Neuronal stem cell (in vitro differentiated cells): ENCODE data around the gene CREB3L2.

Experiments used
- DNase-seq: peaks from one replicate; pipeline ENCODE4 v3.0.0-alpha.2; 2013; ENCODE audit warnings: low spot score
- H2AFZ ChIP-seq: one replicate; pipeline ENCODE4 v1.6.1; 2013; ENCODE audit warnings: mild to moderate bottlenecking, low read length, inconsistent platforms
- H2AK5ac ChIP-seq: 2 replicates; pipeline ENCODE4 v1.6.1; 2013; ENCODE audit warnings: low read depth, mild to moderate bottlenecking, inconsistent platforms, low read length, moderate library complexity, mixed read lengths
- H2BK120ac ChIP-seq: 2 replicates; pipeline ENCODE4 v1.6.1; 2013; ENCODE audit warnings: low read depth, mild to moderate bottlenecking, inconsistent platforms, low read length, moderate library complexity, mixed read lengths
- H2BK12ac ChIP-seq: one replicate; pipeline ENCODE4 v1.6.1; 2013; ENCODE audit warnings: low read length, inconsistent platforms
- H2BK15ac ChIP-seq: 2 replicates; pipeline ENCODE4 v1.6.1; 2013; ENCODE audit warnings: mild to moderate bottlenecking, low read length, inconsistent platforms, mixed read lengths
- H2BK5ac ChIP-seq: one replicate; pipeline ENCODE4 v1.6.1; 2013; ENCODE audit warnings: inconsistent platforms, mild to moderate bottlenecking, low read length, moderate library complexity
- H3K14ac ChIP-seq: one replicate; pipeline ENCODE4 v1.6.1; 2013; ENCODE audit warnings: low read length, inconsistent platforms
- H3K18ac ChIP-seq: 2 replicates; pipeline ENCODE4 v1.6.1; 2013; ENCODE audit warnings: low read length, inconsistent platforms
- H3K23ac ChIP-seq: 2 replicates; pipeline ENCODE4 v1.6.1; 2013; ENCODE audit warnings: low read depth, mild to moderate bottlenecking, mixed read lengths, low read length, inconsistent platforms; ENCODE audit not compliant: poor library complexity
- H3K27ac ChIP-seq: replicated peaks from 3 replicates; pipeline ENCODE4 v1.5.1; 2013; ENCODE audit warnings: low read length, inconsistent platforms
- H3K27me3 ChIP-seq, 3 experiments: 2 replicates each; pipeline ENCODE4 v1.6.1; 2013; ENCODE audit warnings: low read length in 3 of 3, mild to moderate bottlenecking in 2 of 3, inconsistent platforms in 1 of 3, low read depth in 1 of 3, mixed read lengths in 1 of 3, moderate library complexity in 1 of 3; ENCODE audit not compliant: control insufficient read depth in 3 of 3, insufficient read depth in 3 of 3
- H3K36me3 ChIP-seq, 2 donors: replicated peaks in 1 of 2; 2 replicates each; pipeline ENCODE4 v1.6.1; 2013; ENCODE audit warnings: low read length in 2 of 2; ENCODE audit not compliant: control insufficient read depth in 2 of 2, insufficient read depth in 2 of 2
- H3K4ac ChIP-seq: 2 replicates; pipeline ENCODE4 v1.6.1; 2013; ENCODE audit warnings: inconsistent platforms, mild to moderate bottlenecking, low read length, moderate library complexity
- H3K4me1 ChIP-seq, 2 donors: 1 replicate in 1 of 2; 2 replicates in 1 of 2; pipeline ENCODE4 v1.6.1; 2013; ENCODE audit warnings: low read length in 2 of 2, low read depth in 1 of 2; ENCODE audit not compliant: control insufficient read depth in 2 of 2, insufficient read depth in 1 of 2
- H3K4me2 ChIP-seq: one replicate; pipeline ENCODE4 v1.6.1; 2013; ENCODE audit warnings: mild to moderate bottlenecking, low read length, inconsistent platforms; ENCODE audit not compliant: insufficient read depth, poor library complexity, severe bottlenecking
- H3K4me3 ChIP-seq, 2 donors: 2 replicates each; pipeline ENCODE4 v1.5.1; 2013; ENCODE audit warnings: low read length in 2 of 2, mild to moderate bottlenecking in 2 of 2, inconsistent platforms in 1 of 2, moderate library complexity in 1 of 2
- H3K79me1 ChIP-seq: one replicate; pipeline ENCODE4 v1.6.1; 2013; ENCODE audit warnings: low read depth, mild to moderate bottlenecking, inconsistent platforms, low read length, moderate library complexity
- H3K9ac ChIP-seq: one replicate; pipeline ENCODE4 v1.6.1; 2013; ENCODE audit warnings: mild to moderate bottlenecking, low read depth, low read length, inconsistent platforms; ENCODE audit not compliant: poor library complexity
- H3K9me3 ChIP-seq, 2 donors: replicated peaks in 1 of 2; 2 replicates each; pipeline versions ENCODE3 to v1.6.1; 2013; ENCODE audit warnings: low read length in 2 of 2, mild to moderate bottlenecking in 2 of 2, inconsistent platforms in 1 of 2, low read depth in 1 of 2, mixed read lengths in 1 of 2, moderate library complexity in 1 of 2; ENCODE audit not compliant: control insufficient read depth in 2 of 2, insufficient read depth in 1 of 2
- H4K8ac ChIP-seq: one replicate; pipeline ENCODE4 v1.6.1; 2013; ENCODE audit warnings: low read depth, mild to moderate bottlenecking, inconsistent platforms, low read length, moderate library complexity
- H4K91ac ChIP-seq: one replicate; pipeline ENCODE4 v1.6.1; 2013; ENCODE audit warnings: low read length, low read depth, mild to moderate bottlenecking, inconsistent platforms; ENCODE audit not compliant: poor library complexity
- WGBS, 2 donors: extraction: QIAGEN DNeasy Blood & Tissue Kit; methylation state at CpG; one replicate each; pipeline ENCODE4 v1.1.7; 2013; ENCODE audit warnings: missing lambda C conversion rate in 2 of 2, mixed read lengths in 1 of 2; ENCODE audit not compliant: insufficient read length in 2 of 2, insufficient replicate concordance in 1 of 2; ENCODE audit errors: extremely low coverage in 2 of 2; 5-methylcytosine and 5-hydroxymethylcytosine counted together

Gene CREB3L2

DNA sequence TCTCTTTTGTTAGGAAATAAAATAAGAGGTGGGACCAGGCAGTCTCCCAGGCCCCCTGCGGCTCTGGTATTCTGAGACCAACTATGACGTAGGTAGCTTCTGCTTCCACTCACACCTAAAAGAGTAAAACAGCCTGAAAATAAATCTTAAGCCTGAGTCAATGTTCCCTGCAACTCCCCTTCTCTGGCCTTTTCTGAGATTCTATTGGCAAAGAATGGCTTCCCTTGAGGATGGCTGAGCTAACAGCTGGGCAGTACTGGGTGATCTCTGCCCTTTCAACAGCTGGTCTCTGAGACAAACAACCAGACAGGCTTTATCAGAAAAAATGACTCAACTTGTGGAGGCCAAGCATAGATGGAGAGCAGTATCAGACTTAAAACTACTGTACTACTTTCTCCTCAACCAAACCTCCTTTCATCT is 58.7 kb downstream of the CREB3L2 start:
- Histone ChIP-seq H3K14ac (no peak overlapping the region), H3K23ac (no peak overlapping the region), H3K9me3 (no peaks in the 10 kb centered on the region), H3K79me1 (no peaks in the 10 kb centered on the region), H4K8ac (no peak overlapping the region), H2AK5ac (no peak overlapping the region), H3K9ac (no peak overlapping the region), H3K4ac (no peak overlapping the region), H3K27ac (no peak overlapping the region), H2AFZ (no peak overlapping the region), H2BK5ac (no peak overlapping the region), H3K4me3 (no peak overlapping the region), H2BK120ac (no peak overlapping the region), H3K36me3 (no peaks in the 10 kb centered on the region), H3K18ac (no peak overlapping the region), H4K91ac (no peak overlapping the region), H3K4me2 (no peak overlapping the region), H2BK15ac (no peak overlapping the region), H3K4me1 (peaks cover 0 to 3% of the 10 kb centered on the region in 2 donors), H3K27me3 (no peaks in the 10 kb centered on the region), H2BK12ac (no peak overlapping the region)
- DNase-seq, result no peak
- WGBS, 2 donors, result no CpG with 5 or more reads among the region's 2 CpGs

DNA sequence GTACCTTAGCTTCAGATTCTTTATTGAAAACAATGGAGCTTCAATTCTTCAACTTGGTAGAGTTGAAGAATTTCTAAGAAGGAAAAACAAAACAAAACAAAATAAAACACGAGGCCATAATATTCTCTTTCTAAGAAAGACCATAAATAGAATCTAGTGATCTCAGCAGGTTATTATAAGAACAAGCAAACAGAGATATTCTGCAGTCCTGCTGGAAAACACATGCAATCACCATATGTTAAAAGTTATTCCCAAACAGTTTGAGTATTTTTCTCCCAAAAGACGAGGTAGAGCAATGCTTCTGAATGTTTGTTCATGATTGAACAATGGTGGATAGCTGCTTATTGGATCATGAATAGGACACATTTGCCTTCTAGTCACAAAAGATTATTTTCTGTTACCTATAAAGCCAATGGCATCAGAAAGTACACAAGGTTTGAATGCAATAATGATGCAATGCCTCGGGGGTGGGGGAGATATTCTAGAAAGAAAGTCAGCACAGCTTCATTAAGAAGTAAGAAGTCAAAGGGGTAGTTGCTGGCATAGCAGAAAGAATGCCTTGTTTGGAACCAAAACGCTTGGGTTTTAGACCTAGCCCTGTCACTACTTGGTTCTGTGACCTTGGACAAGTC is 59.3 kb downstream of the CREB3L2 start:
- no CpG with 5 or more reads among the region's 4 CpGs for WGBS, 2 donors
- H3K27me3 ChIP-seq, result no peaks in the 10 kb centered on the region
- H3K18ac ChIP-seq, result no peak overlapping the region
- H2BK12ac ChIP-seq, result no peak overlapping the region
- no peak overlapping the region for H2AK5ac ChIP-seq
- no peaks in the 10 kb centered on the region for H3K9me3 ChIP-seq
- H4K8ac ChIP-seq, result no peak overlapping the region
- H3K4me1 ChIP-seq, result peaks cover 0 to 3% of the 10 kb centered on the region in 2 donors
- H3K79me1 ChIP-seq, result no peaks in the 10 kb centered on the region
- H2AFZ ChIP-seq, result no peak overlapping the region
- no peak overlapping the region for H3K14ac ChIP-seq
- no peak overlapping the region for H3K27ac ChIP-seq
- no peak overlapping the region for H3K23ac ChIP-seq
- H2BK120ac ChIP-seq, result no peak overlapping the region
- no peak overlapping the region for H3K4ac ChIP-seq
- H3K36me3 ChIP-seq, result no peaks in the 10 kb centered on the region
- no peak overlapping the region for H3K4me3 ChIP-seq
- H3K9ac ChIP-seq, result no peak overlapping the region
- H2BK5ac ChIP-seq, result no peak overlapping the region
- no peak overlapping the region for H2BK15ac ChIP-seq
- DNase-seq, result no peak
- H3K4me2 ChIP-seq, result no peak overlapping the region
- H4K91ac ChIP-seq, result no peak overlapping the region

DNA sequence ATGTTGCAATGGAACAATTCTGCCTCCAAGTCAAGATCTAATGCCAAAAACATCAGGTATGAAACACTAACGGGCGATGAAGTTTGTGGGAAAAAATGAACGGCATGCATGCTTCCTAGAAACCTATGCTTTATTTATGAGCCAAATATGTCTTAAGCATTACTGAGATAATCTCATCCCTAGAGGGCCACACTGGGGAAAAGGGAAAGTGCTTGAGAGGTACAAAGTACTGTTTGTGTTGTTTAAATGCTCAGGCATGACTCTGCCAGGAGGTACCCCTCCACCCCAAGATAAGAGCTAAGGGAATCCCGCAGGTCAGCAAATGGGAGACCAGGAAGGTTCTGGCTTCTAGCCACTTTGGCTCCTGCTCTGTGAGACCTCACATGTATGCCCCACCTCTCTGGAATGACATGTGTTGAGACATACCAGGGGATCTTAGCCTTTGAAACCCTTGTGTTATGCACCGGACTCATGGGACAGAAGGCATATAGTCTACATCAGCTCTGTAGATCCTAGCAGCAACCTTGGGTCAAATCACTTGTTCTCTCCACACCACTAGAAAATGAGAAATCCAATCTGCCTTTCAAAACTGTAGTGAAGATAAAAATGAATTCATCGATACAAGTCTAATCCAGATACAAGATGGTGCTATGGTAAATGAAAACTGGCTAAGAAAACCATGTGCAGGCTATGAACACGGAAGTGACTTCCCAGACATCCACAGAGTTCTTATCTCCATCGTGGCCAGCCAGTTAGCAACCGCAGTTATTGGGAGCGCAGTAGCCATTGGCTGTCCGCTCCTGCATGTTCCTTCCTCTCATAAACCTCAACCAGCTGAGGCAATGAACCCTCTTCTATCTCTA is 61.0 kb downstream of the CREB3L2 start:
- no peak overlapping the region for H2BK5ac ChIP-seq
- DNase-seq, result no peak

DNA sequence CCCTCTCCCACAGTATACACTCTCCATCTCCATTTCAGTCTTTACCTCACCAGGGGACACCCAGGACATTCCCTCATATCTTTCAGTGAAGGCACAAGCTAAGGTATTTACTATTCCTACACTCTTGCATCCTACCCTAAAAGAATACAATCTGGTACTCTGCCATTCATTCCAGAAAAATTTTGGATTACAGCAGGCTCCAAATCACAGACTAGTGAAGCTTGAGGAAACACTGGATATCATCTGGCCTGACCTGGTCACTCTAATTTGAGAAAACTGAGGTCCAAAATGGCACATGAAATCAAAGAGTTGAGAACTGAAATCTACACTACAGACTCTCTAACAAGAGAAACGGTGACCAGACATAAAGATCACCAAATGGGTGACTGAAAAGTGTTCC is 61.7 kb downstream of the CREB3L2 start:
- no peak overlapping the region for H4K8ac ChIP-seq
- no peak overlapping the region for H3K14ac ChIP-seq
- H2BK120ac ChIP-seq, result no peak overlapping the region
- H3K4me1 ChIP-seq, result peaks cover 10 to 16% of the 10 kb centered on the region in 2 donors
- H2AK5ac ChIP-seq, result no peak overlapping the region
- H2AFZ ChIP-seq, result no peak overlapping the region
- H2BK5ac ChIP-seq, result no peak overlapping the region
- H3K9me3 ChIP-seq, result no peaks in the 10 kb centered on the region
- no peaks in the 10 kb centered on the region for H3K79me1 ChIP-seq
- WGBS, 2 donors, result no CpG with 5 or more reads among the region's 1 CpG
- no peak overlapping the region for H3K4ac ChIP-seq
- H3K18ac ChIP-seq, result no peak overlapping the region
- H2BK12ac ChIP-seq, result no peak overlapping the region
- H3K36me3 ChIP-seq, result no peaks in the 10 kb centered on the region
- no peak overlapping the region for H3K27ac ChIP-seq
- H3K9ac ChIP-seq, result no peak overlapping the region
- no peak overlapping the region for H3K4me3 ChIP-seq
- no peak overlapping the region for H2BK15ac ChIP-seq
- no peak overlapping the region for H3K23ac ChIP-seq
- DNase-seq, result no peak
- no peak overlapping the region for H3K4me2 ChIP-seq
- H3K27me3 ChIP-seq, result no peaks in the 10 kb centered on the region
- no peak overlapping the region for H4K91ac ChIP-seq

More for the DNA sequence above, 61.0 kb downstream of the CREB3L2 start:
- Histone ChIP-seq H2AK5ac (no peak overlapping the region), H2BK12ac (no peak overlapping the region), H3K4me1 (peaks cover 3 to 14% of the 10 kb centered on the region in 2 donors), H3K23ac (no peak overlapping the region), H3K18ac (no peak overlapping the region), H4K8ac (no peak overlapping the region), H2AFZ (no peak overlapping the region), H3K9ac (no peak overlapping the region), H3K36me3 (no peaks in the 10 kb centered on the region), H3K79me1 (no peaks in the 10 kb centered on the region), H3K27ac (no peak overlapping the region), H2BK15ac (no peak overlapping the region), H3K14ac (no peak overlapping the region), H3K4me3 (no peak overlapping the region), H4K91ac (no peak overlapping the region), H3K9me3 (no peaks in the 10 kb centered on the region), H3K27me3 (no peaks in the 10 kb centered on the region), H2BK120ac (no peak overlapping the region), H3K4me2 (no peak overlapping the region), H3K4ac (no peak overlapping the region)
- WGBS, 2 donors, result no CpG with 5 or more reads among the region's 11 CpGs
